ENCODE measurements around the gene CBX4.
A peak's percentile ranks its signal among the peaks of the same experiment; 100 is the strongest.

CBX4 gene

GRCh38 chr17:79801156-79802038 lies 37.8 kb downstream of the CBX4 start:
- no peak for DNase-seq (ENCODE audit: extremely low read depth, low read depth)
- peak overlapping the region; percentile 12 for H3K4me3 ChIP-seq (replicated peaks; ENCODE audit: low read depth, low read length)
- no peak for TF ChIP-seq CTCF (IDR thresholded peaks at IDR 0.05; ENCODE audit: low read depth, low read length, missing control alignments)

GRCh38 chr17:79800325-79801155 lies 38.7 kb downstream of the CBX4 start:
- peak overlapping the region; percentile 12 for H3K4me3 ChIP-seq (replicated peaks; ENCODE audit: low read depth, low read length)
- peak; percentile 54 for DNase-seq (ENCODE audit: extremely low read depth, low read depth)

GRCh38 chr17:79799538-79800324 lies 39.5 kb downstream of the CBX4 start:
- no peak for DNase-seq (ENCODE audit: extremely low read depth, low read depth)
- no peak overlapping the region for H3K4me3 ChIP-seq (replicated peaks; ENCODE audit: low read depth, low read length)
- TF ChIP-seq CTCF (IDR thresholded peaks at IDR 0.05; ENCODE audit: low read depth, low read length, missing control alignments) = no peak

More at GRCh38 chr17:79800325-79801155, 38.7 kb downstream of the CBX4 start:
- no peak for TF ChIP-seq CTCF (IDR thresholded peaks at IDR 0.05; ENCODE audit: low read depth, low read length, missing control alignments)

GRCh38 chr17:79799174-79799537 lies 40.1 kb downstream of the CBX4 start:
- H3K4me3 ChIP-seq (replicated peaks; ENCODE audit: low read depth, low read length) = no peak overlapping the region
- no peak for TF ChIP-seq CTCF (IDR thresholded peaks at IDR 0.05; ENCODE audit: low read depth, low read length, missing control alignments)
- DNase-seq (ENCODE audit: extremely low read depth, low read depth) = no peak

- no peak for DNase-seq (ENCODE audit: extremely low read depth, low read depth)
- TF ChIP-seq CTCF (IDR thresholded peaks at IDR 0.05; ENCODE audit: low read depth, low read length, missing control alignments) = no peak
- peak overlapping the region; percentile 22 for H3K4me3 ChIP-seq (replicated peaks; ENCODE audit: low read depth, low read length)
These were observed 40.7 kb downstream of the CBX4 start for GRCh38 chr17:79798299-79799173.

All from HFF-Myc (cell line).